ENCODE measurements around the gene RFX8.

Gene RFX8

GRCh38 chr2:101349893-101350662 lies 124.8 kb downstream of the RFX8 start:
- no peak for DNase-seq (ENCODE audit: low read depth in 2 of 2)

DNA sequence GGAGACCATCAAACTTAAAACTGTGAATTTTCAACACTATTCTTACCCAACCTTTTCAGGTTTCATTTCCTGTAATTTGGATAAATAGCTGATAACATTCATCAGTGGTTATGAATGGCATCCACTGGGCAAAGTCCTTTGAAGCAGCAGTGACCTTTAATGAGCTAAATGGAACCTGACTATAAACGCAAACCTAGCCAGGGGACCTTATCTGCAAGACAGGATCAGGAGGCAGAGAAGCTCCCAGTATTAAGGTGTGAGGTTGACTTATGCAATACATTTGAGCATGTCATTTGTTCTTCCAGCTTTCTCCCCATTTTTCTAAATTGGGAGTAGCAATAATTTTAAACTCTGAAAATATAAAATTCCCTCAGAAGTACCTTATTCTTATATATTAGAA lies 126.0 kb downstream of the RFX8 start:
- DNase-seq (ENCODE audit: low read depth in 2 of 2) = no peak
